Heart left ventricle (tissue), 16 donors: Measurements from ENCODE around the gene ORC1. TPM values are rescaled to one million over a fixed set of nuclear protein-coding genes. Genes with fewer than 3 reads are reported as not detected.

Experiments
- ATAC-seq, 4 donors: fragments of 200-7000 bp; cut with Tn5 transposase; one replicate each; pipeline ENCODE4 v1.9.1; 2020 to 2022; ENCODE audit warnings: moderate library complexity in 4 of 4, mild to moderate bottlenecking in 3 of 4, moderate number of reproducible peaks in 1 of 4
- DNase-seq, 5 donors: peaks; one replicate each; pipeline ENCODE4 v3.0.0-alpha.2; 2020
- H3K27ac ChIP-seq, 12 donors: fragments of 200-600 bp; sonication (generic) in 4 of 12; one replicate each; pipeline versions ENCODE4 v1.5.0 to v1.8.0; 2016 to 2022; ENCODE audit warnings: mild to moderate bottlenecking in 2 of 12
- H3K27me3 ChIP-seq, 9 donors: fragments of 200-600 bp; sonication (generic) in 2 of 9; one replicate each; pipeline versions ENCODE4 v1.5.1 to v1.8.0; 2016 to 2022; ENCODE audit warnings: mild to moderate bottlenecking in 3 of 9
- H3K36me3 ChIP-seq, 9 donors: fragments of 200-600 bp; sonication (generic) in 2 of 9; one replicate each; pipeline versions ENCODE4 v1.5.0 to v1.8.0; 2018 to 2022; ENCODE audit warnings: mild to moderate bottlenecking in 2 of 9
- H3K4me1 ChIP-seq, 12 donors: fragments of 200-600 bp; sonication (generic) in 4 of 12; one replicate each; pipeline versions ENCODE4 v1.5.0 to v1.8.0; 2016 to 2022; ENCODE audit warnings: mild to moderate bottlenecking in 3 of 12
- H3K4me3 ChIP-seq, 12 donors: fragments of 200-600 bp; sonication (generic) in 4 of 12; one replicate each; pipeline versions ENCODE4 v1.5.0 to v1.8.0; 2017 to 2022; ENCODE audit warnings: mild to moderate bottlenecking in 9 of 12, moderate library complexity in 4 of 12
- H3K9me3 ChIP-seq, 12 donors: fragments of 200-600 bp; sonication (generic) in 4 of 12; one replicate each; pipeline versions ENCODE4 v1.5.0 to v1.8.0; 2016 to 2022; ENCODE audit warnings: mild to moderate bottlenecking in 1 of 12
- CTCF ChIP-seq, 12 donors: fragments of 200-600 bp; sonication (generic) in 4 of 12; IDR thresholded peaks; one replicate each; pipeline versions ENCODE4 v1.5.0 to v1.8.0; 2018 to 2022; ENCODE audit warnings: antibody characterized with exemption in 12 of 12, mild to moderate bottlenecking in 5 of 12
- POLR2A ChIP-seq, 2 donors: fragments of 450-650 bp; IDR thresholded peaks; one replicate each; pipeline ENCODE4 v1.6.1; 2017; ENCODE audit warnings: antibody characterized with exemption in 2 of 2, mild to moderate bottlenecking in 2 of 2, moderate library complexity in 2 of 2
- WGBS, 4 donors: extraction: QIAGEN DNeasy Blood & Tissue Kit in 2 of 4; methylation state at CpG; one replicate each; pipeline versions ENCODE4 v1.1.5 to v1.1.7; 2013 to 2018; 5-methylcytosine and 5-hydroxymethylcytosine counted together
- intact Hi-C, 10 donors: fragments of 100-400 bp; cut with DNase I; formaldehyde crosslinking; loops; one replicate each; pipeline versions ENCODE4 v1.11.1 to v1.14.2; 2022
- polyA plus RNA-seq, 2 donors: library from polyadenylated mRNA; stranded (reverse); fragments of 200-250 nt; gene quantifications; one replicate each; pipeline ENCODE4 v1.2.3, GENCODE V29; 2013
- total RNA-seq, 9 donors: library from RNA; depleted of rRNA in 2 of 9; stranded (reverse); fragments of >200 nt in 2 of 9; fragmentation: NEBNext Ultra II Directional in 3 of 9; extraction: Animal tissue kit (Norgen Biotek cat#: 25700) in 3 of 9; gene quantifications; one replicate each; pipeline versions ENCODE4 v1.1.0 to v1.2.4, GENCODE V29; 2016 to 2023
- donor health status: ischemic (EF 13 %, LVEDD 7.1; RV severe dilation, severe dysfunction).
- donor health status: healthy with polysubstance abuse.
- donor health status: DM: no; HTN: yes; CAD: no.
- donor health status: DM: no; HTN: no; CAD: no.
- donor health status: ischemic (EF 25% LVEDD 6.9; RV normal size, moderate dysfunction).
- donor health status: ischemic (EF 25% LVEDD 5.7; RV mildly dilated, moderate dysfunction).
- donor health status: healthy.
- donor health status: DM: yes; HTN: yes; CAD: no.
- donor health status: ischemic (EF 35%, LVEDD 5.7; RV mildly dilated, moderate dysfunction).
- donor health status: nonischemic (EF 11% LVEDD 7.7; RV severe dilation, severe dysfunction).
- donor health status: DM: yes; HTN: yes; CAD: no.
- donor health status: PGD.
- donor health status: ischemic (EF 29% LVEDD 5.4; RV normal size, mild dysfunction).
- donor health status: nonischemic (EF 23%, LVEDD 6.1; RV moderate dilation, normal function).

ORC1 gene
- total and polyA plus RNA-seq, 11 donors = 0.09 to 1.4 (median 0.19) TPM; not detected in 4

DNA sequence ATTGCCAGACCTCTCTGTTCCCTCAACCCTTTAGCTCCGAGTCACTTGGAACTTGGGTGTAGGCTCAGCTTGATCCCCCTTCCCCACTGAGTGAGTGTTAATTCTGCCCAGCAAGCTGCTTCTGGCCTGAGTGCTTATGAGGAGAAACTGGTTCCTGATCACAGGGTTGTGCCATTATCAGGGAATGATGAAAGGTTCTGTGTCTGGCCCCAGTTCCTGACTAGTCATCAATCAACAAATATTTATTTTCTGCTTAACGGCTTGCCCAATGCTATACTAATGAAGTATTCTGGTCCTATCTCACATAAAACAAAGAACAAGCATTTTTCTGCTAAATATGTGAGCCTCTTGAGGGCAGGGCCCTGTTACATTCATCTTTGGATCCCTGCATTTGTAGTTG, 59.0 kb downstream of the ORC1 start:
- Histone ChIP-seq H3K36me3 (peaks cover 0 to 51% (median 6%) of the 10 kb centered on the region in 9 donors), H3K27me3 (no peaks in the 10 kb centered on the region), H3K4me1 (peaks cover 0 to 5% (median 0%) of the 10 kb centered on the region in 12 donors), H3K9me3 (no peaks in the 10 kb centered on the region), H3K4me3 (no peak overlapping the region), H3K27ac (no peak overlapping the region)
- TF ChIP-seq POLR2A (IDR thresholded peaks at IDR 0.05) (no peak), CTCF (IDR thresholded peaks at IDR 0.05) (no peak)
- DNase-seq (no peak), ATAC-seq (no peak)
- intact Hi-C loops = loop anchor here in 1 of 10 donors (5.0 kb wide), 1 partner anchor 218 kb away; no protein-coding TSS in a partner anchor
- 85 to 96% (median 88%) methylated on average over 2 of the region's 2 CpGs for WGBS, 4 donors

- H3K27me3 ChIP-seq = no peaks in the 10 kb centered on the region
- H3K27ac ChIP-seq = no peak overlapping the region
- H3K4me3 ChIP-seq = no peak overlapping the region
- ATAC-seq (no peak), DNase-seq (no peak)
- H3K4me1 ChIP-seq = peaks cover 0 to 5% (median 0%) of the 10 kb centered on the region in 12 donors
- H3K9me3 ChIP-seq = no peaks in the 10 kb centered on the region
- peaks cover 0 to 56% (median 14%) of the 10 kb centered on the region in 9 donors for H3K36me3 ChIP-seq
- intact Hi-C loops = no loop called here
- no peak for TF ChIP-seq CTCF (IDR thresholded peaks at IDR 0.05)
- no peak for TF ChIP-seq POLR2A (IDR thresholded peaks at IDR 0.05)
- 78 to 93% (median 87%) methylated on average over 3 of the region's 3 CpGs for WGBS, 4 donors
These were observed 60.2 kb downstream of the ORC1 start for GRCh38 chr1:52343979-52344378.

GRCh38 chr1:52341655-52342260, 62.5 kb downstream of the ORC1 start:
- no peaks in the 10 kb centered on the region for H3K27me3 ChIP-seq
- WGBS, 4 donors = 77 to 91% (median 82%) methylated on average over 6 to 7 of the region's 7 CpGs
- no peaks in the 10 kb centered on the region for H3K9me3 ChIP-seq
- no peak for TF ChIP-seq CTCF (IDR thresholded peaks at IDR 0.05)
- TF ChIP-seq POLR2A (IDR thresholded peaks at IDR 0.05) = no peak
- DNase-seq (no peak), ATAC-seq (no peak)
- no peak overlapping the region for H3K27ac ChIP-seq
- peaks cover 0 to 67% (median 18%) of the 10 kb centered on the region in 9 donors for H3K36me3 ChIP-seq
- no peak overlapping the region for H3K4me3 ChIP-seq
- intact Hi-C loops = no loop called here
- no peaks in the 10 kb centered on the region for H3K4me1 ChIP-seq

DNA sequence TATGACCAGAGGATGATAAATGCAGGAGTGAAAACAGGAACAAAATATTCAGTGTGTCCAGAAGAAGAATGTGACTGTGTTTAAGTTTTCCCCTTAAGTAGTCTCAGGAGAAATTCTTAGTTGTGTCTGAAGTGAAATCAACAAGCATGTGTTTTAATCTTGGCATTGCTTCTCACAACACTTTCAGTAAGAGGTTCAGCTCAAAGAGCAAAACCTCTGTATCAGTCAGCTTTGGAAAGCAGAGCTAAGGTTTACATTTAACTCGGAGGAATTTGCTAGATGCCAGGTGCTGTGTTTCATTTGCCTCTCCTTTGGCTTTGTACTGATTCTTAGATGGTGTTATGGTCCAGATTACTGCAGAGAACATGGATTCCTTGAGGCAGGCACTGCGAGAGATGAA, 66.8 kb downstream of the ORC1 start:
- no peaks in the 10 kb centered on the region for H3K27me3 ChIP-seq
- WGBS, 4 donors = 88 to 100% (median 92%) methylated on average over 2 of the region's 2 CpGs
- no peak overlapping the region for H3K4me3 ChIP-seq
- H3K36me3 ChIP-seq = peaks cover 0 to 70% (median 25%) of the 10 kb centered on the region in 9 donors
- DNase-seq = no peak
- no peaks in the 10 kb centered on the region for H3K9me3 ChIP-seq
- H3K4me1 ChIP-seq = peaks cover 0 to 6% (median 0%) of the 10 kb centered on the region in 12 donors
- intact Hi-C loops = no loop called here
- TF ChIP-seq CTCF (IDR thresholded peaks at IDR 0.05) (no peak), POLR2A (IDR thresholded peaks at IDR 0.05) (no peak)
- no peak overlapping the region for H3K27ac ChIP-seq
- no peak for ATAC-seq
